Glomerular endothelial cell (primary cell): ENCODE measurements around the gene PLCB3. TPM values are rescaled to one million over a fixed set of nuclear protein-coding genes. Genes with fewer than 3 reads are reported as not detected.

ENCODE experiments used
- DNase-seq: peaks from one replicate; pipeline ENCODE4 v3.0.0-alpha.2; 2011; ENCODE audit warnings: low read depth, low spot score; ENCODE audit errors: extremely low read depth
- total RNA-seq: library from RNA; depleted of rRNA; stranded (reverse); fragments of >200 nt; gene quantifications from 2 replicates; pipeline ENCODE4 v1.2.3, GENCODE V29; 2015

Gene PLCB3
- total RNA-seq, 1 donor from 2014 or later, result 62.2 TPM

DNA sequence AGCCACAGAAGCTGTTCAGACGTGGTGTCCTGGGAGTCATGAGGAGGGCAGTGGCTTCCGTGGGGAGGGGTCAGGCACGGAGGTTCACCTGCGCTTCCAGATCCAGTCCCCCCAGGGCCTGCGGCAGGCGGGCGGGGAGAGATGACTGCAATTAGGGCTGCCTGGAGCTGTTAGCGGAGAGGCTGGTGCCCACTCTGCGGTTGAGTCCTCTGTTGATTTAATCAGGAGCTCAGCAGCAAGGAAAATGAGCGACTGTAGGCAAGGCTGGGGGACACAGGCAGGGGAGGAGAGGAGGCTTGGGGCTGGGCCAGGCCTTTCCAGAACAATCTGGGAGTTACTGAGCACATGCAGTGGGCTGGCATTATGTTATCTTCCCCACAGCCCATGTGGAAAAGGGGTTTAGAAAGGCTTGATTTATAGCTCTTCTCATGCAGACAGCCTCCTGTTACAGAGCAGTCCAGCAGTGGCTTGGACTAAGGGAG, 13.1 kb downstream of the PLCB3 start:
- no peak for DNase-seq

DNA sequence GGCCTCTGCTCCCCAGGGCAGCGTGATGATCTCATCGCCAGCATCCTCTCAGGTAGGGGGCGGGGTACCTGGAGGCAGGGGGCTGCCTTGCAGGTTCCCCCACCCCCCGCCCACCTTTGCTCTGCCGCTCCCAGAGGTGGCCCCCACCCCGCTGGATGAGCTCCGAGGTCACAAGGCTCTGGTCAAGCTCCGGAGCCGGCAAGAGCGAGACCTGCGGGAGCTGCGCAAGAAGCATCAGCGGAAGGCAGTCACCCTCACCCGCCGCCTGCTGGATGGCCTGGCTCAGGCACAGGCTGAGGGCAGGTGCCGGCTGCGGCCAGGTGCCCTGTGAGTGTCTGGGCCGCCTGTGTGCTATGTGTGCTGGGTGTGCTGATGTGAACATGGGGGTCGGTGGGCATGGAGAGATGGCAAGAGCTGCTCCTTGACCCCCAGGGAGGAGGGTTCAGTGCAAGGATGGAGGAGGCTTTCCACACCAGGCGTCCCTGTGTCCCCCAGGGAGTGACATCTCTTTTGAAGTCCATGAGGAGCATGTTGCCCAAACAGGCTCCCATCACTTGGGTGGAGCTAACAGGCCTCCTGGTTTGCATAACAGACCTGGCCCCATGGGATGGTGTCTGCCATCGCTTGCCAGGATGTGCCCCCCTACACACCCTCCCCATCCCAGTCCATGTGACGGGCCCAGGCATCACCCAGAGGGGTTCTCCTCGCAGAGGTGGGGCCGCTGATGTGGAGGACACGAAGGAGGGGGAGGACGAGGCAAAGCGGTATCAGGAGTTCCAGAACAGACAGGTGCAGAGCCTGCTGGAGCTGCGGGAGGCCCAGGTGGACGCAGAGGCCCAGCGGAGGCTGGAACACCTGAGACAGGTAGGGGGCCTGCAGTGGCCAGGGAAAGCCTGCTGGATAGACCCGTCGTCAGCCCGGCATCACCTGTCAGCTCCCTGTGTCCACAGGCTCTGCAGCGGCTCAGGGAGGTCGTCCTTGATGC, 14.1 kb downstream of the PLCB3 start:
- no peak for DNase-seq

DNA sequence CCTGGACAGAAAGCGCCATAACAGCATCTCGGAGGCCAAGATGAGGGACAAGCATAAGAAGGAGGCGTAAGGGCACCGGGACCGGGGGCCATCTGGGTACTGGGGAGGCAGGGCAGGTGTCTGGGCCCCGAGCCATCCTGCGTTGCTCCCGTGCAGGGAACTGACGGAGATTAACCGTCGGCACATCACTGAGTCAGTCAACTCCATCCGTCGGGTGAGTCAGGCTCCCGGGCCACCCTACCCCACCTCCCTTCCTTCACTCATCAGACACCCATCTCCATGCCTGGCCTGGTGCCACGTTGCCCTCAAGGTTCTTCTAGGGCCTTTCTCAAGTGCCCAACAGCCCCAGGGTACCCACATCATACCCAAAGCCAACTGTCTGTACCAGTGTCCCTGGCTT, 15.0 kb downstream of the PLCB3 start:
- DNase-seq, result no peak

DNA sequence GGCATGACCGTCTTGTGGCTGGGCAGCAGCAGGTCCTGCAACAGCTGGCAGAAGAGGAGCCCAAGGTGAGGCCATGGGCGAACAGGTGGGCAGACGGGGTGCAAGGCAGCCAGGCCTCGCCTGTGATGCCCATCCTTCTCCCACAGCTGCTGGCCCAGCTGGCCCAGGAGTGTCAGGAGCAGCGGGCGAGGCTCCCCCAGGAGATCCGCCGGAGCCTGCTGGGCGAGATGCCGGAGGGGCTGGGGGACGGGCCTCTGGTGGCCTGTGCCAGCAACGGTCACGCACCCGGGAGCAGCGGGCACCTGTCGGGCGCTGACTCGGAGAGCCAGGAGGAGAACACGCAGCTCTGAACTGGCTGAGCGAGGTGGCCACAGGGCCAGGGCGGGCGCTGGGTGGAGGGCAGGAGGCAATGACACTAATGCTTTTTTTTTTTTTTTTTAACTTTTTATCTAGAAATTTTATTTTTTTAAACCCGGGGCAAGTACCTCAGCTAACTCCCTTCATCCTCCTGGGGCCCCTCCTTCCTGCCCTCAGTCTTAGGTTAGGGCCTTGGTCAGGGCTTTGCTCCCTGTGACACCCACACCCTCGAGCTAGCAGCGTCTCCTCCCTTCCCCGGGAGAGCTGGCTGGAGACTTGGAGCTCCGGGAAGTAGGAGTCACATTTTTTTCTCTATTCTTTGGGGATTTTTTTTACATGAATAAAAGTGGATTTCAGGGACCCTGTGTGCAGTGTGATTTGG, 16.0 kb downstream of the PLCB3 start:
- no peak for DNase-seq

DNA sequence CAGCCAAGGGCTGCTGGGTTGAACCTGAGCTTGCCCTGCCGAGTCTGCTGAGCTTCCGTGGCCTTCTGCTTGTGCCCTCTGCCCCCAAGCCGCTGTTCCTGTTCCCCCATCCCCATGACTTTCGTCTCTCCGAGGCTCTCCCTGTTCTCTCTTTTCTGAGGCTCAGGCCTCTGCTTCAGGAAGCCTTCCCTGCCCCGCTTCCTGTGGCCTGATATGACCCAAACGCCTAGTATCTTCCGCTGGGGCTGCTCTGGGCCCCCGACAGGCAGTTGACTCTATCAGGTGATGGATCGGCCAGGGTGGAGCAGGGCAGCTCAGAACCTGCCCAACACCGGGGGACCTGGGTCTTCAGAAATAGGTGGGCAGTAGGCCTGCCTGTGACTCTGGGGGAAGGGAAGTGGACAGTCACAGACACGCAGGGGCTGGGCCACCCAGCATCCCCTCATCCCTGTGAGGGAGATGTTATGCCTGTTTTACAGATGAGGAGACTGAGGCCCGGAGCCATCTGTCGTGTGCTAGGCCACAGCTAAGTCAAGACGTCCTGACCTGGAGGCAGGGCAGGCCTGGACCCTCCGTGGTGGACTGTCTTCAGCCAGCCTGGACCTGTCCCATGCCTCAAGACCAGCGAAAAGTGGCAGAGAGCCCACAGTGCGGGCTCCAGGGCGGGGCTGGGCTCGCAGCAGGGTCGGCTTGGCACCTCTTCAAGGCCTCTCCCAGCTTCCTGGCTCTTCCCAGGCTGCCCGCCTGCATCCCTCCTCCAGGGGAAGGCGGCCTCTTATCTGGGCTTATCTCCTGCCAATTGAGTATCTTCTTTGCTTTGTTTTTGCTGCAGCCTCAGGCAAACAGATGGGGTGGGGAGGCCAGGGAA, 16.9 kb downstream of the PLCB3 start:
- DNase-seq, result no peak

DNA sequence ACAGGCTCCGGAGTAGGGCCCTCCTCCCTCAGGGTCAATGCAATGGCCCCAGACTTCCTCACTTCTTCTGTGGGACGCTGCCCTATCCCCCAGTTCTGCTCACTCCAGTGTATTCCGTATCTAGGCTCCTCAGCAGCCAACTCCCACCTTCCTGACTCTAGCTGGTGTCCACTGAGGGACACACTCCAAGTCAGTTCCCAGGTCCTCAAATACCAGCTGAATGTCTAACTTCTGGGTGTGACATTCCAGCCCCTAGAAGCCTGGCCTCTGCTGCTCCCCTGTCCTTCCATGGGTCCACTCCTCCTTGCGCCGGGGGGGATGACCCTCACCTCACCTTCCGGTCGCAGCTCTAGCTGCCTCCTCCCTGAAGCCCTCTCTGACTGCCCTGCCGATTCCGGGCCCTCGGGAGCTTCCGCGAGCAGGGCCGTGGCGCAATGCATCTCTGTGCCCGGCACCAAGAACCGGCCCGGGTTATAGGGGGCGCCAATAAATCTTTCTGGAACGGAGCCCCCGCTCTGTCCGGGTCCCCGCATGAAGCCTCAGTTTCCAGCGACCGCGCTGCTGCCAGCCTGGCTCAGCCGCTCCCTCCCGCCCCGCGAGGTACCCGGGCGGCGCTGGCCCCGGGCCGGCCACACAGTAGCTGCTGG, 17.7 kb downstream of the PLCB3 start:
- no peak for DNase-seq

DNA sequence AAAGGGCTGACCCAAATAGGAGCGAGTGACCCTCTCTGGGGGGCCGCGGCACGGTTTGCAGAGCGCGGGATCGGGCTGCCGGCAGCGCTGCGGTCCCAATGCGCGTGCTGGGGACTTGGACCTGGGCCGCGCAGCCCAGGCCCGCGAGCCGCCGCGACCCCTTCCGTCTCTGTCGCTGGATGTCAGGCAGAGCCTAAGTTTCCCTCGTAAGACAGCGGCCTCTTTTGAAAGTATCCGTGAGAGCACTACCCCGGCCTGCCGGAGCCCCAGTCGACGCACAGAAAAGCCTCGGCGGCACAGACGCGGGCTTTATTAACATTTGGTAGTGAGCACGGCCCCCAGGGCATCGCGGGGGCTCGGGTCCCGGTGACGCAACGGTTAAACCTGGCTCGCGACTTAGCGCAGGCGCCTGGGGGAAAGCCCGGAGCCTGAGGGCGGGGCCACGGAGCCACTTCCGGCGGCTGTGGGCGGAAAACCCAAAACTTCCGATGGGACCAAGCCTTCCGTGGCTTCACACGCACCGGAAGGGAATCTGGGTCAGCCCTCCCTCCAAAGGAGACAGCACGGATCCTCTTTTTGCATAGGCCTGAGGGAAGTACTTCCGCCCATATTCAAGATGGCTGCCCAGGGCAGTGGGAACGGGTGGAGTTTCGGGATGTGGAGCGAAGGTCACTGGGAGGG, 18.4 kb downstream of the PLCB3 start:
- peak; percentile 95 for DNase-seq

DNA sequence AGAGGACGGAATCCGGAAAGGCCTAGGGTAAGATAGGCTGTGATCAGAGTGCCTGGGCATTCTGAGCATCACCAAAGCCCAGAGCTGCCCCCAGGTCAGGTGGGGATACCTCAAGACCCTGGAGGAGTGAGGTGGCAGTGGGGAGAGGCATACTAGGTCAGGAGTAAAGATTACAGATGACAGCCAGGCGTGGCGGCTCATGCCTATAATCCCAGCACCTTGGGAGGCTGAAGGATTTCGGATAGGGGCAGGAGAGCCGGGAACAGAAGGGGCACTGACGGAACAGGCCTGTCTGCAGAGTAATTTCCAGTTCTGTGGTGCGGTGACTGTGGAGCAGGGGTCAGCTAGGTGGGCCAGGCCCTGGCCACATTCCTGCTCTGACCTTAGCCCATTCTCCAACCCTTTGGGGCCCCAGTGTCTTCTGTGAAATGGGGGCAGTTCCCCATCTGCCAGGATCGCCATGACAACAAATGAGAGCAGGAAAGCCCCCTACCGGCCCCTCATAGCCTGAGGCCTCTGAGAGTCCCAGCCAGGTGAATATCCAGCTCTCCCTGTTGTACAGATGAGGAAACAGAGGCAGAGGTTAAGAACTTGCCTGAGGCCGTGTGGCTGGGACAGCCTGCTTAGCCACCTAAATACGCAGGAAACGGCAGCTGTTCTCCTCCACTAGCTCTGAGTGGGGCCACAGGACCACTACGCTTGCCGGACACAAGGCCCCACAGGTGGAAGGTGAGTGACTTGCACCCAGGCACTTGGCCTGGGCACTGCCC, 23.9 kb downstream of the PLCB3 start:
- DNase-seq, result no peak

DNA sequence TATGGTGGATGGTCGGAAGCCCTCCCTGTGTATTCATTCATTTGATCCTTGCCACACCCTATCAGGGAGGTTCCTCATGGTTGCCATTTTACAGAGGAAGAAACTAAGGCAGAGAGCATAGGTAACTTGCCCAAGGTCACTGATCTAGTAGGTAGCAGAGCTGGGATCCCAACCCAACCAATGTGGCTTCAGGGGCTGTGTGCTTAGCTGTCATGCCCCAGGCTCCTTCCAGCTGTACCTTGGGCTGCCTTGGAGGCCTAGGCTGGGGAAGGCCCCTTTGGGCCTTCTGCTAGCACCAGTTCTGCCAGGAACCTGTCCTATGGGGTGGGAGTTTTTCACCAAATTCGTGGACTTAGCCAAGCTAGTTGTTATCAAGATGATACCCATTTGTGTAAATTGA, 24.5 kb downstream of the PLCB3 start:
- no peak for DNase-seq

DNA sequence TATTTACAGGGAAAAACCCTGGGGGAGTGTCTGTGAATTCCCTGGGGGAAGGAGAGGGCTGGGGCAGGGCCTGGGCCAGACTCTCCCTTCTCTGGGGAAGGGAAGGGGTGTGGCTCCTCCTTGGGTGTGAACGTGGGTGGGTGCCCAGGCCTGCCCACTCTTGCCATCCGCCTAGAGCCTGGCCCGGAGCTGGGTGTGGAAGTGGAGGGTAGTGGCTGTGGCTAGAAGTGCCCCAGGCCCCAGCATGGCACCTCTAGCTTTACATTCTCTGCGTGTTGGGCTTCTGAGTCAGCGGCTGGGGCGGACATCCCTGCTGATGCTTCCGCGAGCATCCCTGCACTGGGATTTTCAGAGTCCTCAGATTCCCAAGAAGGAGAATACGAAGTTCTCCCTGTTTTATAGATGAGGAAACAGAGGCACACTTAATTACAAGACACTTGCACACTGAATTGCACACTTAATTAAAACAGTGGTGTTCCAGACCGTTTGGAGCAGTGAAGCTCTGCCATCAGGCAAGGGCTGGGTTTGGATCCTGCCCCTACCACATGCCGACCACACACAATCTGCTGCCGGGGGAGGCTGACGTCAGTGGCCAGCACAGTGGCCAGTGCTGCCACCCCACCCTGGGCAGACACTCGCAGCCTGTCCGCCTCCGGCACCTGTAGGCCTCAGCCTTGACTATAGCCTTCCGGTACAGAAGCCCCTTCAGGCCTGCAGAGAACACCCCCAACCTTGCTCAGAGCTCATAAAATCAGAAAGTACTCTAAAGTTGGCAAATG, 25.5 kb downstream of the PLCB3 start:
- no peak for DNase-seq

DNA sequence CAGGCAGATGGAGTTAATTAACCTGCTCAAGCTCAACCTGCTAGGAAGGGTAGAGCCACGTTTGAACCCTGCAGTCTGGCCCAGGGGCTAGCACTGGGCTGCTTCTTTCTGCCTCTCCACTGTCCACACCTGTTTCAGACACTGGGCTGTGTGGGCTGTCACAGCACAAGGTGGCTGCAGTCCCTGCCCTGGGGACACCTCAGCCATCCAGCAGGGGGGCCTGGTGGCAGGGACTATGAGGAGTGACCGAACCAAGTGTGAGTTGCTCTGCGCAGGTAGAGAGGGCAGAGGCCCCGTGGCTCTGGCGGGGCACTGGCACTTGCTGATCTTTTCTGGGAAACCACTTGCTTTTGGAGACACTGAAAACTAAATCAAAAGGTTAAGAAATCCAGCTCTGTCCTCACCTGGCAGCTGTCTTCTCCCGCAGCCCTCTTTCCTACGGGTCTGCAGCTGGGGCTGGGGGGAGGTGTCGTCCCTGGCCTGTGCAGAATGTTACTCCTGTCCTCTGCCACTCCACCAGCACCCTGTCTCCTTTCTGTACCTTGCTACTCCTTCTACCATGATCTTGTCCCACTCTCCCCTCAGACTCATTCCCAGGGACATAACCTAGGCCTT, 27.4 kb downstream of the PLCB3 start:
- DNase-seq, result no peak

DNA sequence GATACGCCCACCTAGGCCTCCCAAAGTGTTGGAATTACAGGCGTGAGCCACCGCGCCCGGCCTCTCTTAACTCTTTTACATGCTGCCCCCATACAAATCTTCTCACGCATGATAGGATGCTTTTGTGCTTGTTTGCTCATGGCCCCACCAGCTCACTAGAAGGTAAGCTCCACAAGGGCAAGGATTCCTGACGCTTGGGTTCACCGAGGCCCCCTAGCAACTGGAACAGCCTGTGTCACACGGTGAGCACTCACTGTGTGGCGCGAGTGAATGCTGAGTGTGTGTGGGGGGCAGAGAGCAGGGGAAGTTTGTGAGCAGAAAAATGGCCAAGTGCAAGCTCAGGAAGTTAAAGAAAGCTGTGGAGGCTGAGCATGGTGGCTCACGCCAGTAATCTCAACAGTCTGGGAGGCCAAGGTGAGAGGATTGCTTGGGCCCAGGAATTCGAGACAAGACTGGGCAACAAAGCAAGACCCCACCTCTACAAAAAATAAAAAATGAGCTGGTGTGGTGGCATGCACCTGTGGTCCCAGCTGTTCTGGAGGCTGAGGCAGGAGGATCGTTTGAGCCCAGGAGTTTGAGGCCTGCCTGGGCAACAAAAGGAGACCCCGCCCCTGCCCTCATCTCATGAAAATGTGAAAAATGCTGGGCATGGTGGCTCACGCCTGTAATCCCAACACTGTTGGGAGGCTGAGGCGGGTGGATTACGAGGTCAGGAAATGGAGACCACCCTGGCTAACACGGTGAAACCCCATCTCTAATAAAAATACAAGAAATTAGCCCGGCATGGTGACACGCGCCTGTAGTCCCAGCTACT, 30.8 kb downstream of the PLCB3 start:
- DNase-seq, result no peak

DNA sequence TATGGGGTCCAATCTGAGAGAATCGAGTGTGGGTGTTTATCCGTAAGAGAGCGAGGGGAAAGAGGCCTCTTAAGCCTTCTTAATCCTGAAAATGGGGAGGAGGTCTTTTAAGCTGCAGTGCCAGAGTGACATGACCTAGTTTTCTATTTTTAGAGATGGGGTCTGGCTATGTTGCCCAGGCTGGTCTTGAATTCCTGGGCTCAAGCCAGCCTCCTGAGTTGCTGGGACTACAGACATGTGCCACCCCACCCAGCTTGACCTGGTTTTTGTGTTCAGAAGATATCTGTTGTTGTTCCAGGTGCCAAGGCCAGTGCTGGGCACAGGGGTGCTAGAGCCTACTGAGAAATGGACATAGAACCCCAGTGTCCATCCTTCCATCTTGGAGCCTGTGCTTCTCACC, 31.8 kb downstream of the PLCB3 start:
- no peak for DNase-seq

DNA sequence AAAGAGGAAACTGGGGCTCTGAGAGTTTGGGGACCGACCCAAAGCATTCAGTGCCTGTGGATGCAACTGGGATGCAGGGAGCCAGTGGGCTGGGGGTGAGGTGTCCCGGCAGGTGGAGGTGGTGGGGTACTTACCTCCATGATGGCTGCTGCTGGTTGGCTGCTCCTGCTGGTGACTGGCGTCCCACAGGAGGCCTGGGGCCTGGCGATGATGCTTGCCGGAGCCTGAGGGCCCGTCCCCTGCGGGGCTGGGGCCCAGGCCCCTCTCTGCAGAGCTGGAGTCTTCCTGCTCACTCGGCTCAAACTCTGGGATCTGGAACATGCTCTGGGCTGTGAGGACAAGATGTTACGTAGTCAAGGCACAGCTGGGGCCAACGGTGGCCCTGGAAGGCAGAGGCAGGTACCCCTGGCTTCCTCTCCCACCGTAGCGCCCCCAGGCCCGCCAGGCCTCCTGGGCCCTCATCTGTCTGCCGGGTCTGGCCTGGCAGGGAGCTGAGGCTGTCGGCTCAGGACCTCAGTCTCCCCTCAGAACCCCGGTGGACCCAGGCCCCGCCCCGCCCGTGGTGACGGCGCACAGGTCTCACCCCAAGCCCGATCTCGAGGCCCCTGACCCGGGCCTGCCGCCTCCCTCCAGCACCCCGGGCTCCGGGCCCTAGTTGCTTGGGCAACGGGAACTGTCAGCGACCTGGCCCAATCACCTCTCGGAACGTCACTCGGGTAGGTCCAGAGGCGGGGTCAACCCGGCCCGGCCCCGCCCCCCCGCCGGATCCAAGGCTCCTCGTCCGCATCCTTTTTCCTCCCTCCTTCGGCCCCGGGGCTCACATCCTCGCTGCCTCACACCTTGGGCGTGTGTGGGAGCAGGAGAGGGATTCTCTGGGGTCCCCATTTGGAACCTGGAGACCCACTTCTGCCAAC, 33.0 kb downstream of the PLCB3 start, which contains the start of gene BAD:
Gene BAD, minus strand, starts transcription at position 618 of the 914 bp plus-strand sequence. Its CDS starts 297 bp downstream, at position 321.
- no peak for DNase-seq

DNA sequence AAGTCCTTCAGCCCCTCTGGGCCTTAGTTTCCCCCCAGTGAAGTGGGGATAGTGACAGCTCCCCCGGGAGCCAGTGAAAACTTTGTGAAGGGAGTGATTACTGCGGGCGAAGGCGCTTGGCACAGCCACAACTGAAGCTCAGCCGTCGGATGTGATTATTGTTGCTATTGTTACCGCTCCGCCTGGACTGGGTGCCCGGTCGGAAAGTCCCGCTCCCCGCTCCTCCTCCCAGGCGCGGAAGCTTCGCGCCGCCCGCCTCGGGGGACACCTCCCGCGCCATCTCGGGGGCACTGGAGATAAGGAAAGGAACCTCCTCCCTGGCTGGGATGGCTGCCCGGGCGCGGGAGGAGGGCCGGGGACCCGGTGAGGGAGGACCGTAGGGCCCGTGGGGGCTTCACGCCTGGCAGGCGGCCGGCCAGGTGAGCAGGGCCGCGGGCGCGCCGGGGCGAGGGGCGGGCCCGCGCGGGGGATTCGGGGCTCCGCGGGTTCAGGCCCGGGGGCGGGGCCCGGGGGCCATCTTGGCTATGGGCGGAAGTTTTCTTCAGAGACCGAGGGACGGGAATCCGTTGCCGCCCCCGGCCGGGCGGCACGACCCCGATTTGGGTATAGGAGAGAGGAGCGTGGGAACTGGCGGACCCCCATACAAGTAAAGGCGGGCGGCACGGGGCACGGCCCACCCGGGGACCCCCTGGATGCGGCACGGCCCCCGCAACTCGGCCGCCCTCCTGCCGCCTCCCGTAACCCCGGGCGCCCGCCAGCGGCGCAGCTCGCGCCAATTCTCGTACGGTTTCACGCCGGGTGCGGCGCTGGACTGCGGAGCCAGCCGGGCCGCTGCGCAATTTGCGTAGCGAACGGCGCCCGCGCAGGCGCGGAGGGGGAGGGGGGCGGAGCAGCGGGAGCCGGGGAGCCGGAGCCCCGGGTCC, 33.9 kb downstream of the PLCB3 start, which contains the start of gene GPR137:
Gene GPR137, plus strand, starts transcription at position 887 of the 923 bp plus-strand sequence. CDS start 677 bp downstream, outside the sequence.
- DNase-seq, result no peak
